GM21576 (cell line): ENCODE measurements around the gene MED25.

ENCODE experiments used
- ATAC-seq: cut with Tn5 transposase; IDR thresholded peaks from one replicate; pipeline ENCODE4 v1.9.1; 2021; ENCODE audit warnings: mild to moderate bottlenecking, moderate library complexity; ENCODE audit not compliant: unreplicated experiment

MED25 gene

GRCh38 chr19:49855676-49856573 is 37.8 kb downstream of the MED25 start:
- ATAC-seq, result no peak

GRCh38 chr19:49856574-49857021 is 38.5 kb downstream of the MED25 start:
- ATAC-seq, result no peak

GRCh38 chr19:49857061-49857837 is 39.2 kb downstream of the MED25 start:
- no peak for ATAC-seq

GRCh38 chr19:49857838-49858087 is 39.7 kb downstream of the MED25 start:
- no peak for ATAC-seq

GRCh38 chr19:49858088-49858985 is 40.2 kb downstream of the MED25 start:
- ATAC-seq, result no peak

GRCh38 chr19:49859682-49860335 is 41.7 kb downstream of the MED25 start:
- no peak for ATAC-seq

- ATAC-seq, result no peak
These were observed 42.4 kb downstream of the MED25 start for GRCh38 chr19:49860336-49861102.

GRCh38 chr19:49861107-49861506 is 43.0 kb downstream of the MED25 start:
- ATAC-seq, result no peak

- ATAC-seq, result no peak
These were observed 43.7 kb downstream of the MED25 start for GRCh38 chr19:49861541-49862378.

- ATAC-seq, result no peak
These were observed 44.5 kb downstream of the MED25 start for GRCh38 chr19:49862391-49863253.

GRCh38 chr19:49863254-49863934 is 45.3 kb downstream of the MED25 start:
- no peak for ATAC-seq

GRCh38 chr19:49863935-49864320 is 45.8 kb downstream of the MED25 start:
- ATAC-seq, result no peak

GRCh38 chr19:49864890-49865289 is 46.8 kb downstream of the MED25 start:
- no peak for ATAC-seq

- peak; percentile 32 for ATAC-seq
These were observed 49.1 kb downstream of the MED25 start, which contains the start of gene PNKP for GRCh38 chr19:49866933-49867782. PNKP (minus strand) TSS chr19:49867576; CDS start chr19:49867204, 372 bp downstream.

- no peak for ATAC-seq
These were observed 51.0 kb downstream of the MED25 start for GRCh38 chr19:49869009-49869483.
